SK-N-SH (cell line): Measurements from ENCODE around the gene CELF2. TPM values are rescaled to one million over a fixed set of nuclear protein-coding genes. Genes with fewer than 3 reads are reported as not detected.

Experiments used
- CTCF ChIA-PET: fragments of 300-600, 350-600 bp; formaldehyde crosslinking; extraction: SDS; loops from one replicate; lab custom pipeline; 2021; lab: Yijun Ruan, JAX
- POLR2A ChIA-PET: fragments of 350-600 bp; sonication (Branson Sonifier 250); formaldehyde crosslinking; extraction: SDS; loops from one replicate; lab custom pipeline; 2020; ENCODE audit warnings: antibody characterized with exemption, inconsistent platforms; lab: Yijun Ruan, JAX
- DNase-seq: peaks from one replicate; pipeline ENCODE4 v3.0.0; 2012
- H2AFZ ChIP-seq: fragments of 200-600 bp; sonication (generic); 2 replicates; pipeline ENCODE4 v1.8.1; 2016; ENCODE audit warnings: antibody characterized with exemption, mild to moderate bottlenecking, low read depth
- H3F3A ChIP-seq: fragments of 200-600 bp; sonication (generic); replicated peaks from 2 replicates; pipeline ENCODE3; 2016; ENCODE audit warnings: antibody characterized with exemption, mild to moderate bottlenecking; ENCODE audit not compliant: insufficient read depth
- H3K27ac ChIP-seq, 2 experiments: fragments of 200-500 bp in 1 of 2; fragments of 200-600 bp in 1 of 2; sonication (Bioruptor generic) in 1 of 2; sonication (generic), shearing (Covaris generic) in 1 of 2; 2 replicates each; pipeline versions ENCODE4 v1.5.1 to v1.6.1; 2014 to 2016; ENCODE audit warnings: low read depth in 2 of 2, inconsistent platforms in 1 of 2, low read length in 1 of 2, mild to moderate bottlenecking in 1 of 2, mixed read lengths in 1 of 2
- H3K27me3 ChIP-seq: fragments of 200-600 bp; sonication (generic), shearing (Covaris generic); 2 replicates; pipeline ENCODE4 v1.6.1; 2016; ENCODE audit warnings: mixed run types; ENCODE audit not compliant: insufficient read depth
- H3K36me3 ChIP-seq, 2 experiments: fragments of 200-500 bp in 1 of 2; fragments of 200-600 bp in 1 of 2; sonication (Bioruptor generic) in 1 of 2; sonication (generic) in 1 of 2; replicated peaks in 1 of 2; 2 replicates each; pipeline versions ENCODE3 to v1.5.1; 2014 to 2016; ENCODE audit warnings: low read length in 1 of 2, mild to moderate bottlenecking in 1 of 2; ENCODE audit not compliant: insufficient read depth in 2 of 2, control insufficient read depth in 1 of 2
- H3K4me1 ChIP-seq, 2 experiments: fragments of 200-500 bp in 1 of 2; fragments of 200-600 bp in 1 of 2; sonication (Bioruptor generic) in 1 of 2; sonication (generic), shearing (Covaris generic) in 1 of 2; 2 replicates each; pipeline versions ENCODE4 v1.5.1 to v1.6.1; 2014 to 2016; ENCODE audit warnings: low read depth in 1 of 2, low read length in 1 of 2, mixed run types in 1 of 2; ENCODE audit not compliant: insufficient read depth in 2 of 2, control insufficient read depth in 1 of 2
- H3K4me2 ChIP-seq: fragments of 200-600 bp; sonication (generic), shearing (Covaris generic); 2 replicates; pipeline ENCODE4 v1.6.1; 2017; ENCODE audit warnings: mixed run types
- H3K4me3 ChIP-seq, 2 experiments: fragments of 200-500 bp in 1 of 2; fragments of 200-600 bp in 1 of 2; sonication (Bioruptor generic) in 1 of 2; sonication (generic), shearing (Covaris generic) in 1 of 2; 2 replicates each; pipeline versions ENCODE4 v1.5.1 to v1.8.1; 2014 to 2016; ENCODE audit warnings: low read depth in 2 of 2, inconsistent platforms in 1 of 2, low read length in 1 of 2, mild to moderate bottlenecking in 1 of 2, mixed read lengths in 1 of 2, moderate library complexity in 1 of 2
- H3K79me2 ChIP-seq: fragments of 200-600 bp; sonication (generic); 2 replicates; pipeline ENCODE4 v1.8.1; 2017; ENCODE audit warnings: mild to moderate bottlenecking; ENCODE audit not compliant: insufficient read depth
- H3K9ac ChIP-seq: fragments of 200-600 bp; sonication (generic); 2 replicates; pipeline ENCODE4 v1.6.1; 2017; ENCODE audit warnings: mixed run types
- H3K9me2 ChIP-seq: fragments of 200-600 bp; sonication (generic); 2 replicates; pipeline ENCODE4 v1.6.1; 2017; ENCODE audit warnings: mixed run types
- H3K9me3 ChIP-seq: fragments of 200-600 bp; sonication (generic); 2 replicates; pipeline ENCODE4 v1.6.1; 2017; ENCODE audit warnings: mixed run types, mild to moderate bottlenecking, moderate library complexity
- H4K20me1 ChIP-seq: fragments of 200-600 bp; sonication (generic); 2 replicates; pipeline ENCODE4 v1.6.1; 2017; ENCODE audit warnings: mild to moderate bottlenecking, mixed run types; ENCODE audit not compliant: insufficient read depth
- EZH2phosphoT487 ChIP-seq: fragments of 200-600 bp; sonication (generic); IDR thresholded peaks from 2 replicates; pipeline ENCODE4 v1.6.1; 2017; ENCODE audit warnings: low read depth, mixed run types, mild to moderate bottlenecking, antibody characterized with exemption, moderate library complexity, borderline replicate concordance
- FOSL2 ChIP-seq: IDR thresholded peaks from 2 replicates; pipeline ENCODE4 v1.4.0; 2012; ENCODE audit warnings: low read depth, mild to moderate bottlenecking, moderate library complexity, borderline replicate concordance
- GABPA ChIP-seq: IDR thresholded peaks from 2 replicates; pipeline ENCODE4 v1.4.0; 2012; ENCODE audit warnings: low read depth, mild to moderate bottlenecking
- MXI1 ChIP-seq: IDR thresholded peaks from 2 replicates; pipeline ENCODE4 v1.6.1; 2012; ENCODE audit warnings: mild to moderate bottlenecking, low read depth, low read length, improper control_type of control experiment
- NFIC ChIP-seq: IDR thresholded peaks from 2 replicates; pipeline ENCODE4 v1.4.0; 2012; ENCODE audit warnings: borderline replicate concordance
- NRF1 ChIP-seq: IDR thresholded peaks from 2 replicates; pipeline ENCODE4 v1.6.1; 2012; ENCODE audit warnings: low read depth, mild to moderate bottlenecking, low read length
- RXRA ChIP-seq: IDR thresholded peaks from 2 replicates; pipeline ENCODE4 v1.4.0; 2012; ENCODE audit warnings: low read depth, mild to moderate bottlenecking, borderline replicate concordance
- USF1 ChIP-seq: IDR thresholded peaks from 2 replicates; pipeline ENCODE4 v1.4.0; 2012; ENCODE audit warnings: low read depth, borderline replicate concordance
- USF2 ChIP-seq: fragments of 150-350 bp; IDR thresholded peaks from 2 replicates; pipeline ENCODE4 v1.6.1; 2017; ENCODE audit warnings: antibody characterized with exemption, low read length, low read depth, borderline replicate concordance
- YY1 ChIP-seq: IDR thresholded peaks from 2 replicates; pipeline ENCODE4 v1.4.0; 2012; ENCODE audit warnings: low read depth, mild to moderate bottlenecking
- ZBTB33 ChIP-seq: IDR thresholded peaks from 2 replicates; pipeline ENCODE4 v1.4.0; 2012; ENCODE audit warnings: low read depth, borderline replicate concordance
- WGBS: methylation state at CpG from one replicate; pipeline ENCODE4 v1.1.6; 2017; ENCODE audit warnings: low lambda C conversion rate; 5-methylcytosine and 5-hydroxymethylcytosine counted together
- polyA plus RNA-seq, 3 experiments: library from polyadenylated mRNA; depleted of rRNA; stranded (reverse); fragments of >200 nt; gene quantifications; 2 replicates each; pipeline ENCODE4 v1.2.3, GENCODE V29; 2012
- TF ChIP-seq, protein P1 (sequence below): IDR thresholded peaks from 2 replicates; pipeline ENCODE4 v1.6.1; 2012; ENCODE audit warnings: mild to moderate bottlenecking, low read depth, low read length, moderate library complexity
- TF ChIP-seq, protein P2 (sequence below): fragments of 200-600 bp; sonication (generic); IDR thresholded peaks from 2 replicates; pipeline ENCODE4 v1.6.1; 2017; ENCODE audit warnings: antibody characterized with exemption, mild to moderate bottlenecking, moderate library complexity

CELF2 gene
- polyA plus RNA-seq, 1 of the 3 experiments (the other 2 are of a cell fraction) = 0.03 TPM

DNA sequence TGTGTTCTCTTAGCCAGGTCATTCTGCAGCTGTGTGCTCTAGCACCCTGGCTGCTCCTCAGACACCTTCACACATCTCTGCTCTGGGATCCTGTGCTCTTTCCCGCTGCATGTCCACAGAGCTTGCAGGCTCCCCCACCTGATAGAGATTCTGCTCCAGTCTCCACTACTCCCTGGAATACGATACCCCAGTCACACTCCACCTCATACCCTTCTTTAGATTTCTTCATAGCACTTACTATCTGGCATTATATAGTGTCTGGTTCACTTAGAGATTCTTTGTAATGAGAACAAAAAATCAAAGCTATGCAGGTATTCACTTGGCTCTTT, 88.0 kb downstream of the CELF2 start (continued):
- TF ChIP-seq, protein P1, sequence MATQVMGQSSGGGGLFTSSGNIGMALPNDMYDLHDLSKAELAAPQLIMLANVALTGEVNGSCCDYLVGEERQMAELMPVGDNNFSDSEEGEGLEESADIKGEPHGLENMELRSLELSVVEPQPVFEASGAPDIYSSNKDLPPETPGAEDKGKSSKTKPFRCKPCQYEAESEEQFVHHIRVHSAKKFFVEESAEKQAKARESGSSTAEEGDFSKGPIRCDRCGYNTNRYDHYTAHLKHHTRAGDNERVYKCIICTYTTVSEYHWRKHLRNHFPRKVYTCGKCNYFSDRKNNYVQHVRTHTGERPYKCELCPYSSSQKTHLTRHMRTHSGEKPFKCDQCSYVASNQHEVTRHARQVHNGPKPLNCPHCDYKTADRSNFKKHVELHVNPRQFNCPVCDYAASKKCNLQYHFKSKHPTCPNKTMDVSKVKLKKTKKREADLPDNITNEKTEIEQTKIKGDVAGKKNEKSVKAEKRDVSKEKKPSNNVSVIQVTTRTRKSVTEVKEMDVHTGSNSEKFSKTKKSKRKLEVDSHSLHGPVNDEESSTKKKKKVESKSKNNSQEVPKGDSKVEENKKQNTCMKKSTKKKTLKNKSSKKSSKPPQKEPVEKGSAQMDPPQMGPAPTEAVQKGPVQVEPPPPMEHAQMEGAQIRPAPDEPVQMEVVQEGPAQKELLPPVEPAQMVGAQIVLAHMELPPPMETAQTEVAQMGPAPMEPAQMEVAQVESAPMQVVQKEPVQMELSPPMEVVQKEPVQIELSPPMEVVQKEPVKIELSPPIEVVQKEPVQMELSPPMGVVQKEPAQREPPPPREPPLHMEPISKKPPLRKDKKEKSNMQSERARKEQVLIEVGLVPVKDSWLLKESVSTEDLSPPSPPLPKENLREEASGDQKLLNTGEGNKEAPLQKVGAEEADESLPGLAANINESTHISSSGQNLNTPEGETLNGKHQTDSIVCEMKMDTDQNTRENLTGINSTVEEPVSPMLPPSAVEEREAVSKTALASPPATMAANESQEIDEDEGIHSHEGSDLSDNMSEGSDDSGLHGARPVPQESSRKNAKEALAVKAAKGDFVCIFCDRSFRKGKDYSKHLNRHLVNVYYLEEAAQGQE = no peak
- TF ChIP-seq FOSL2 (no peak), USF2 (no peak)

- POLR2A ChIA-PET = no interaction called here
- H3K4me3 ChIP-seq = no peak overlapping the region
- no peak overlapping the region for H2AFZ ChIP-seq
- no peaks in the 10 kb centered on the region for H3F3A ChIP-seq
- no peak overlapping the region for H3K27ac ChIP-seq
- H3K36me3 ChIP-seq = no peaks in the 10 kb centered on the region
- DNase-seq = no peak
- 86% methylated on average over 7 of the region's 7 CpGs for WGBS
- no peaks in the 10 kb centered on the region; the same call in 1 of the 2 replicates for H3K9me3 ChIP-seq
- no peaks in the 10 kb centered on the region for H3K79me2 ChIP-seq
- no peaks in the 10 kb centered on the region for H3K9me2 ChIP-seq
- CTCF ChIA-PET = interaction anchor here (0.8 to 1.0 kb wide), 2 partner anchors 8 to 72 kb away, joined by 3 read pairs; no protein-coding TSS in a partner anchor
- H3K27me3 ChIP-seq = no peaks in the 10 kb centered on the region
- H4K20me1 ChIP-seq = no peaks in the 10 kb centered on the region
- no peaks in the 10 kb centered on the region for H3K4me1 ChIP-seq
- no peak overlapping the region for H3K9ac ChIP-seq
- no peak for TF ChIP-seq EZH2phosphoT487
- no peak for TF ChIP-seq NFIC
- TF ChIP-seq, protein P2, sequence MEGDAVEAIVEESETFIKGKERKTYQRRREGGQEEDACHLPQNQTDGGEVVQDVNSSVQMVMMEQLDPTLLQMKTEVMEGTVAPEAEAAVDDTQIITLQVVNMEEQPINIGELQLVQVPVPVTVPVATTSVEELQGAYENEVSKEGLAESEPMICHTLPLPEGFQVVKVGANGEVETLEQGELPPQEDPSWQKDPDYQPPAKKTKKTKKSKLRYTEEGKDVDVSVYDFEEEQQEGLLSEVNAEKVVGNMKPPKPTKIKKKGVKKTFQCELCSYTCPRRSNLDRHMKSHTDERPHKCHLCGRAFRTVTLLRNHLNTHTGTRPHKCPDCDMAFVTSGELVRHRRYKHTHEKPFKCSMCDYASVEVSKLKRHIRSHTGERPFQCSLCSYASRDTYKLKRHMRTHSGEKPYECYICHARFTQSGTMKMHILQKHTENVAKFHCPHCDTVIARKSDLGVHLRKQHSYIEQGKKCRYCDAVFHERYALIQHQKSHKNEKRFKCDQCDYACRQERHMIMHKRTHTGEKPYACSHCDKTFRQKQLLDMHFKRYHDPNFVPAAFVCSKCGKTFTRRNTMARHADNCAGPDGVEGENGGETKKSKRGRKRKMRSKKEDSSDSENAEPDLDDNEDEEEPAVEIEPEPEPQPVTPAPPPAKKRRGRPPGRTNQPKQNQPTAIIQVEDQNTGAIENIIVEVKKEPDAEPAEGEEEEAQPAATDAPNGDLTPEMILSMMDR = no peak
- no peak for TF ChIP-seq FOSL2
- TF ChIP-seq RXRA = no peak
- TF ChIP-seq YY1 = no peak
- no peak for TF ChIP-seq USF2
- no peak for TF ChIP-seq GABPA
- no peak for TF ChIP-seq NRF1
- no peak for TF ChIP-seq ZBTB33
- TF ChIP-seq MXI1 = no peak
- TF ChIP-seq USF1 = no peak
- TF ChIP-seq, protein P1 = no peak
- TF ChIP-seq, all 33 proteins: peak for 0
- H3K4me2 ChIP-seq = no peak overlapping the region
These were observed 89.1 kb downstream of the CELF2 start for GRCh38 chr10:11106621-11107374.
